A673 (cell line): ENCODE results near the gene CHKA.

Experiments
- EZH2 ChIP-seq: fragments of 200-600 bp; sonication (generic); IDR thresholded peaks from 2 replicates; pipeline ENCODE4 v1.6.1; 2017; ENCODE audit warnings: borderline replicate concordance, low read depth, mild to moderate bottlenecking, mixed read lengths, antibody characterized with exemption, low read length; ENCODE audit not compliant: poor library complexity, severe bottlenecking
- TF ChIP-seq, protein P1 (sequence below): fragments of 300-800, 200-600 bp; sonication (generic); conservative IDR thresholded peaks from 2 replicates; pipeline ENCODE4 v1.5.1; 2017; ENCODE audit warnings: low read depth, mild to moderate bottlenecking, antibody characterized with exemption, low read length, moderate library complexity, mixed read lengths

- TF ChIP-seq, protein P1, sequence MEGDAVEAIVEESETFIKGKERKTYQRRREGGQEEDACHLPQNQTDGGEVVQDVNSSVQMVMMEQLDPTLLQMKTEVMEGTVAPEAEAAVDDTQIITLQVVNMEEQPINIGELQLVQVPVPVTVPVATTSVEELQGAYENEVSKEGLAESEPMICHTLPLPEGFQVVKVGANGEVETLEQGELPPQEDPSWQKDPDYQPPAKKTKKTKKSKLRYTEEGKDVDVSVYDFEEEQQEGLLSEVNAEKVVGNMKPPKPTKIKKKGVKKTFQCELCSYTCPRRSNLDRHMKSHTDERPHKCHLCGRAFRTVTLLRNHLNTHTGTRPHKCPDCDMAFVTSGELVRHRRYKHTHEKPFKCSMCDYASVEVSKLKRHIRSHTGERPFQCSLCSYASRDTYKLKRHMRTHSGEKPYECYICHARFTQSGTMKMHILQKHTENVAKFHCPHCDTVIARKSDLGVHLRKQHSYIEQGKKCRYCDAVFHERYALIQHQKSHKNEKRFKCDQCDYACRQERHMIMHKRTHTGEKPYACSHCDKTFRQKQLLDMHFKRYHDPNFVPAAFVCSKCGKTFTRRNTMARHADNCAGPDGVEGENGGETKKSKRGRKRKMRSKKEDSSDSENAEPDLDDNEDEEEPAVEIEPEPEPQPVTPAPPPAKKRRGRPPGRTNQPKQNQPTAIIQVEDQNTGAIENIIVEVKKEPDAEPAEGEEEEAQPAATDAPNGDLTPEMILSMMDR = no peak
- no peak for TF ChIP-seq EZH2
Observed at GRCh38 chr11:68041617-68042218, 79.5 kb downstream of the CHKA start.
